A549 (cell line): Measurements from ENCODE around the gene CCDC74A.
"Not testable (repeated sequence)": the region's sequence is repeated elsewhere in the genome, so short reads cannot be mapped to it uniquely, and the experiment has no call there.

ENCODE experiments used
- CBX8 ChIP-seq: fragments of 200-600 bp; sonication (generic); IDR thresholded peaks from 2 replicates; pipeline ENCODE4 v1.6.1; 2016
- CEBPB ChIP-seq, 2 experiments: fragments of >200 bp in 1 of 2; sonication (Bioruptor Twin) in 1 of 2; formaldehyde crosslinking in 1 of 2; IDR thresholded peaks; 2 replicates each; pipeline ENCODE4 v1.6.1; 2012 to 2016
- EP300 ChIP-seq, 2 experiments: fragments of >200 bp; sonication (Bioruptor Twin); formaldehyde crosslinking; IDR thresholded peaks; 2 replicates in 1 of 2; 3 replicates in 1 of 2; pipeline ENCODE4 v1.6.1; 2016 to 2017
- FOSL2 ChIP-seq, 2 experiments: fragments of 450-650 bp in 1 of 2; fragments of >200 bp in 1 of 2; sonication (Bioruptor Twin) in 1 of 2; formaldehyde crosslinking; IDR thresholded peaks; 2 replicates each; pipeline versions ENCODE4 v1.5.0 to v1.6.1; 2016 to 2020; ENCODE audit warnings: mild to moderate bottlenecking in 1 of 2, moderate library complexity in 1 of 2
- JUN ChIP-seq, 2 experiments: fragments of >200 bp; sonication (Bioruptor Twin); formaldehyde crosslinking; IDR thresholded peaks; 2 replicates in 1 of 2; 3 replicates in 1 of 2; pipeline ENCODE4 v1.6.1; 2016 to 2017
- POLR2A ChIP-seq: IDR thresholded peaks from 2 replicates; pipeline ENCODE4 v1.6.1; 2012; ENCODE audit warnings: mild to moderate bottlenecking, low read length
- TP53 ChIP-seq: fragments of 250-450 bp; sonication (Bioruptor Pico); IDR thresholded peaks from 2 replicates; pipeline ENCODE4 v1.5.0; 2021; ENCODE audit warnings: mild to moderate bottlenecking, moderate library complexity
- ZC3H11A ChIP-seq: fragments of 450-650 bp; IDR thresholded peaks from 2 replicates; pipeline ENCODE4 v1.6.1; 2014; ENCODE audit warnings: antibody characterized with exemption, mild to moderate bottlenecking
- TF ChIP-seq, protein P1 (sequence below): IDR thresholded peaks from 2 replicates; pipeline ENCODE4 v1.6.1; 2012
- TF ChIP-seq, protein P2 (sequence below): fragments of >200 bp; sonication (Bioruptor Twin); formaldehyde crosslinking; IDR thresholded peaks from 3 replicates; pipeline ENCODE4 v1.5.1; 2016
- TF ChIP-seq, protein P3 (sequence below): fragments of 200-600 bp; sonication (generic); IDR thresholded peaks from 2 replicates; pipeline ENCODE4 v1.6.1; 2016; ENCODE audit warnings: antibody characterized with exemption, mild to moderate bottlenecking, moderate library complexity

DNA sequence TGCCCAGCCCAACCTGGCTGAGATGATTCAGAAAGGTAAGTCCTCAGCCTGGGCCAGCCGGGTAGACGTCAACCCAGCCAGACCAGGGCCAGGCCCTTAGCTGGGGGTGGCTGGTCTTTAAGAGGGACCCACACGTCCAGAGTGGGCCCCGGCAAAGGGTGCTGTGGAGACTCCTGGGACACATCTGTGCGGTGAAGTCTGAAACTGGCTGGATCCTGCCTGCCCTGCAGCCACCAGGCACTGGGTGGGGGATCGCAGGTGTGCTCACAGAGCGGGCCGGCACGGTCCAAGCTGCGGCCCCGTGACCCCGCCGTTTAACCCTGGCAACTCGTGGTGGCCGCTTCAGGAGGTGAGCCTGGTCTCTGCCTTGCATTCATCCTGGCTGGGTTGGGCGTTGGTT lies 9.8 kb upstream of the CCDC74A start:
- TF ChIP-seq EP300 (IDR thresholded peaks at IDR 0.05); POLR2A; CBX8; TP53 (CRISPR knock-in tag); CEBPB (IDR thresholded peaks at IDR 0.05); ZC3H11A; JUN (IDR thresholded peaks at IDR 0.05); FOSL2 (IDR thresholded peaks at IDR 0.05); FOSL2 (CRISPR knock-in tag; IDR thresholded peaks at IDR 0.05): not testable (repeated sequence)
- TF ChIP-seq, protein P1, sequence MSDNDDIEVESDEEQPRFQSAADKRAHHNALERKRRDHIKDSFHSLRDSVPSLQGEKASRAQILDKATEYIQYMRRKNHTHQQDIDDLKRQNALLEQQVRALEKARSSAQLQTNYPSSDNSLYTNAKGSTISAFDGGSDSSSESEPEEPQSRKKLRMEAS: not testable (repeated sequence)
- TF ChIP-seq, protein P2, sequence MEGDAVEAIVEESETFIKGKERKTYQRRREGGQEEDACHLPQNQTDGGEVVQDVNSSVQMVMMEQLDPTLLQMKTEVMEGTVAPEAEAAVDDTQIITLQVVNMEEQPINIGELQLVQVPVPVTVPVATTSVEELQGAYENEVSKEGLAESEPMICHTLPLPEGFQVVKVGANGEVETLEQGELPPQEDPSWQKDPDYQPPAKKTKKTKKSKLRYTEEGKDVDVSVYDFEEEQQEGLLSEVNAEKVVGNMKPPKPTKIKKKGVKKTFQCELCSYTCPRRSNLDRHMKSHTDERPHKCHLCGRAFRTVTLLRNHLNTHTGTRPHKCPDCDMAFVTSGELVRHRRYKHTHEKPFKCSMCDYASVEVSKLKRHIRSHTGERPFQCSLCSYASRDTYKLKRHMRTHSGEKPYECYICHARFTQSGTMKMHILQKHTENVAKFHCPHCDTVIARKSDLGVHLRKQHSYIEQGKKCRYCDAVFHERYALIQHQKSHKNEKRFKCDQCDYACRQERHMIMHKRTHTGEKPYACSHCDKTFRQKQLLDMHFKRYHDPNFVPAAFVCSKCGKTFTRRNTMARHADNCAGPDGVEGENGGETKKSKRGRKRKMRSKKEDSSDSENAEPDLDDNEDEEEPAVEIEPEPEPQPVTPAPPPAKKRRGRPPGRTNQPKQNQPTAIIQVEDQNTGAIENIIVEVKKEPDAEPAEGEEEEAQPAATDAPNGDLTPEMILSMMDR: not testable (repeated sequence)
- TF ChIP-seq, protein P3, sequence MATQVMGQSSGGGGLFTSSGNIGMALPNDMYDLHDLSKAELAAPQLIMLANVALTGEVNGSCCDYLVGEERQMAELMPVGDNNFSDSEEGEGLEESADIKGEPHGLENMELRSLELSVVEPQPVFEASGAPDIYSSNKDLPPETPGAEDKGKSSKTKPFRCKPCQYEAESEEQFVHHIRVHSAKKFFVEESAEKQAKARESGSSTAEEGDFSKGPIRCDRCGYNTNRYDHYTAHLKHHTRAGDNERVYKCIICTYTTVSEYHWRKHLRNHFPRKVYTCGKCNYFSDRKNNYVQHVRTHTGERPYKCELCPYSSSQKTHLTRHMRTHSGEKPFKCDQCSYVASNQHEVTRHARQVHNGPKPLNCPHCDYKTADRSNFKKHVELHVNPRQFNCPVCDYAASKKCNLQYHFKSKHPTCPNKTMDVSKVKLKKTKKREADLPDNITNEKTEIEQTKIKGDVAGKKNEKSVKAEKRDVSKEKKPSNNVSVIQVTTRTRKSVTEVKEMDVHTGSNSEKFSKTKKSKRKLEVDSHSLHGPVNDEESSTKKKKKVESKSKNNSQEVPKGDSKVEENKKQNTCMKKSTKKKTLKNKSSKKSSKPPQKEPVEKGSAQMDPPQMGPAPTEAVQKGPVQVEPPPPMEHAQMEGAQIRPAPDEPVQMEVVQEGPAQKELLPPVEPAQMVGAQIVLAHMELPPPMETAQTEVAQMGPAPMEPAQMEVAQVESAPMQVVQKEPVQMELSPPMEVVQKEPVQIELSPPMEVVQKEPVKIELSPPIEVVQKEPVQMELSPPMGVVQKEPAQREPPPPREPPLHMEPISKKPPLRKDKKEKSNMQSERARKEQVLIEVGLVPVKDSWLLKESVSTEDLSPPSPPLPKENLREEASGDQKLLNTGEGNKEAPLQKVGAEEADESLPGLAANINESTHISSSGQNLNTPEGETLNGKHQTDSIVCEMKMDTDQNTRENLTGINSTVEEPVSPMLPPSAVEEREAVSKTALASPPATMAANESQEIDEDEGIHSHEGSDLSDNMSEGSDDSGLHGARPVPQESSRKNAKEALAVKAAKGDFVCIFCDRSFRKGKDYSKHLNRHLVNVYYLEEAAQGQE: not testable (repeated sequence)
